GM19351 (cell line): ENCODE measurements around the gene RBM20.

ENCODE experiments used
- ATAC-seq: cut with Tn5 transposase; IDR thresholded peaks from one replicate; pipeline ENCODE4 v1.9.1; 2021; ENCODE audit warnings: mild to moderate bottlenecking, moderate library complexity; ENCODE audit not compliant: unreplicated experiment

The RBM20 gene

GRCh38 chr10:110827410-110827809 is 183.3 kb downstream of the RBM20 start:
- ATAC-seq, result no peak

DNA sequence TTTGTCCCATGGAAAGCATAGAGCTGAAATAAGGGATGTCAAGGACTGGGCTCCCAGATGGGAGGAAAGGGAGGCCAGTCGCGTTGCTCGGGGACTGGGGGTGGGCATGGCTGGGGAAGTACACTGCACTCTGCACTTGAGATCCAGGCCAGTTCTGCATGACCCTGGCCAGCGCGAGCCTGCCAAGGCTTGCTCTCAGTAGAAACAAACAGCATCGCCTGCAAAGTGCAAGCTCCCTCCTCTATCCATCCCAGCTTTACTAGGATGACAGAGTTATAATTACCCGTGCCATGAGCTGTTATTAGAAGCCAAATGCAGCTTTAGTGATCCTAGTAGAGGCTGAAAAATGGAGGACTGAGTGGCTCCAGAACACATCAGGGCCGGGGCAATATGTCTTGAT is 183.7 kb downstream of the RBM20 start:
- ATAC-seq, result no peak

DNA sequence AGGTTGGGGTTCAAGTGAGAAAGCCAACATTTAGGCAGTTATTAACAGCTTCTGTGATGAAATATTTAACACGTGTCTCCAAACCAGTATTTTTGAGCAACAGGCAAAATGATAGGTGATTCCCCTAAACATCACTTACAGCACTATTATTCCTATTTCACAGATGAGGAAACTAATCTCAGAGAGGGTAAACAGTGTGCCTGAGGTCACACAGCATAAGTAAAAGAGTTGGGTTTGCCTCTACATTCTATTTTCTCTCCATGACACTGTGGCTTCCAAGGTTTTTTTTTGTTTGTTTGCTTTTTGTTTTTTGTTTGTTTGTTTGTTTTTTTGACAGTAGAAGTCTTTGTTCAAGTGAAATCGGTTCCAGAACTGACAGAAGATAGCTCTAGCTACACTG is 184.4 kb downstream of the RBM20 start:
- ATAC-seq, result no peak

- ATAC-seq, result no peak
These were observed 185.7 kb downstream of the RBM20 start for GRCh38 chr10:110829721-110830410.

GRCh38 chr10:110833234-110833940 is 189.3 kb downstream of the RBM20 start:
- ATAC-seq, result no peak

DNA sequence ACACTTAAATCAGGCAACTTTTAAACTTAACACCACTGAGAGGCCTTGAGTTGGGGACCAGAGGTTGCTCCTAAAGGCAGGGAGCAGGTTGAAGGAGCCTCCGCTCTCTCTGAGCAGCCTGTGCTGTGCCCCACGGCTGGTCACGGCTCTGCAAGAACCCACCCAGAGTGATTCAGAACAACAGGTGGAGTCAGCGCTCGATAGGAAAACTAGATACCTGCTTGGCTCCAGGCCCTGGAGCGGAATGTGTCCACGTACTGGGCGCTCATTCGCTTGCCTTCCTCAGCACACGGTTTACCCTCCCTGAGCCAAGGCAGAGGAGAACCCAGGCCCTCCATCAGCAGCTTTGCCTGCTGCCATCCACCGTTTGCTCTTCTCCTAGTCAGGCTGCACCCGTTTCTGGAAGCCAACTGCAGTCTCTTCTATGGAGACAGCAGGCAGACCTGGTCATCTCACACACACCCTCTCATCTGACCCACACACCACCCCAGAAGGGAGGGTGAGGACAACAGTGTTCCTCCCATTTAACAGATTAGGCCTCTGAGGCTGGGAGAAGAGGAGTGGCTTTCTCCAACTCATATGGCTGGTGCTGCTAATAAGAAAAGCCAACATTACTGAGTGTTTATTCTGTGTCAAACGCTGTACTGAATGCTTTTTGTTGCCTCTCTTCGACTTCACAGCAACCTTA is 189.9 kb downstream of the RBM20 start:
- ATAC-seq, result no peak

GRCh38 chr10:110834629-110835301 is 190.6 kb downstream of the RBM20 start:
- ATAC-seq, result no peak

GRCh38 chr10:110835841-110836240 is 191.7 kb downstream of the RBM20 start:
- ATAC-seq, result no peak

- no peak for ATAC-seq
These were observed 192.6 kb downstream of the RBM20 start for GRCh38 chr10:110836706-110837105.

DNA sequence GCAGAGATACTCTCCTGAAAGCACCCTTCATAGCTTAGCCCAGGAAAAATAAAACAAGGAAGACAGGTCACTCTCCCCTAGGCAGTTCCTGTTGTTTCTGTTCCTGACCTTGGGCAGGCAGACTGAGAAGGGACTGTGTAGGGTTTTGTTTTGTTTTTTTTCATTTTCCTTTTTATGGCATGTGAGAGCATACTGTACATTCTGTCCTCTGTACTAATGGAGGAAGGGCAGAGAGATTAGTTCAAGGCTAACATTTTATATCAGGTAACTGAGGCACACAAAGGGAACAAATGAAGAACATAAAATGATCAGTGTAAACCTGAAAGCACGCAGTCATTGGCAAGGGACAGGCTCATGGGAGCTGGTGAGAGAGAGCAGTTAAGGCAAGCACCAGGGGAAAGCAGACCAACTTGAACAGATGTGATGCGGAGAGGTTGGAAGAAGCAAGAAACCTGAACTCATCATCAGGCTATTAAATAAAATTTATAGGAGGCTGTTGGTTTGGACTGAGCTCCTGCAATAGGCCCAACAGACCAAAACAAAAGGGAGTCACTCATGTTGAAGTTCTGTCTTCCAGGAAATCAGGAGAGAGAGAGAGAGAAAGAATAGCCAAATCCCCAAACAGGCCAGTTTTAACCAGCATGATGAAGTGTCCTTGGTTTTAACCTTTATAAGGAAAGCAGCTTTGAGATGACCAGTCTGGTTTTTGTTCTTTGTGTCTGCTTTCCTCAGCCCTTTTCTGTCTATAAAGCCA is 193.5 kb downstream of the RBM20 start:
- no peak for ATAC-seq

- no peak for ATAC-seq
These were observed 196.2 kb downstream of the RBM20 start for GRCh38 chr10:110840225-110840922.

DNA sequence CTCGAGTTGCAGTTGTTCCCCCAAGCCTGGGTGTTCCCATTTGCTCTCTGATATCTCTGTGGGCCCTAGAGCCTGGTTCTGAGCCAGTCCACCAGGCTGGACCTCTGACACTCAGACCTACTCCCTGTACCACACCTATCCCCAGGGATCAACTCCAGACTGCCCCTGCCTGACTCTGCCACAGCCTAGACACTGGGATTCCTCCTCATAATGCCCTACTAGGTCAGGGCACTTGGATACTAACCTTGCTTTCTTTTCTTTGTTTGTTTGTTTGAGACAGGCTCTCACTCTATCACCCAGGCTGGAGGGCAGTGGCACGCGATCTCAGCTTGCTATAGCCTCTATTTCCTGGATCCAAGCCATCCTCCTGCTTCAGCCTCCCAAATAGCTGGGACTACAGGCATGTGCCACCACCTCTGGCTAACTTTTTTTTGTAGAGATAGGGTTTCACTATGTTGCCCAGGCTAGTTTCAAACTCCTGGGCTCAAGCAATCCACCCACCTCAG is 196.8 kb downstream of the RBM20 start:
- no peak for ATAC-seq

DNA sequence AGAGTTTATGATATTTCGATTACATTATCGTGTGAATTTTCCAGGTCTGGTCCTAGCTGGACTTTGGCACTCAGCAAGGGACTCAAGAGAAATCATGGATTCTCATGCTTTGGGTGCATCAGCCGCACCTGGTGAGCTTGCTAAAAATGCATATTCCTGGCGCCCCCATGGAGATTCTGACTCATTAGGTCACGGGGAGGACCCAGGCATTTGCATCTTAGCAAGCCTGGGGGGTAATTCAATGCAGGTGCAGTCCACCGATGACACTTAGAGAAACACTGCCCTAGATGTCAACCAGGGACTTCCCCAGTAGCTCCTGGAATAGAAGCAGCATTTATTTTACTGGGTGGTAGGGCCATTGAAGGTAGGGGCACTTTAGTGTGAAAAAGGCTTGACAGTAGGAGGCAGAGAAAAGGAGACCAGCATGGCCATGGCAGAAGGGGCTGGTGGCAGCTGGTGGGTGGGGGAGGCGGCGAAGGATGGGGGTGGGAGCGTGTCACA is 197.7 kb downstream of the RBM20 start:
- peak; percentile 76 for ATAC-seq

- no peak for ATAC-seq
These were observed 198.3 kb downstream of the RBM20 start for GRCh38 chr10:110842326-110842904.

DNA sequence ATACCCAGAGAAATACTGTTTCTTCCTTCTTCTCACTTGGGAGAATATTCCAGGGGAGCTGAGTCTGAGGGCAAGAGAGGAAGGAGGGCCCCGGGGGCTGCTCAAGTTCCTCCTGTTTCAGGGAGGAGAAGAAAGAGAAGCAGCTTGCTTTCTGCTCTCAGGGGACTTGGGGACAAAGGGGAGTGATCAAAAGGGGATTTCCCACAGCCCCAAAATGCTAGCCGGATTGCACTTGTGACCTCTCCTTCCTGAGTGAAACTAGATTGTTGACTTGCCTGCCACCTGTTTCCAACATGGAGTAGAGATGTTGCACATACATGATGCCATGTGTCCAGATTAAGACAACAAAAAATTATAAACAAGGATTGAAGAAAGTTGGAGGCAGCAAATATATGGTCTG is 198.9 kb downstream of the RBM20 start:
- ATAC-seq, result peak; percentile 73

DNA sequence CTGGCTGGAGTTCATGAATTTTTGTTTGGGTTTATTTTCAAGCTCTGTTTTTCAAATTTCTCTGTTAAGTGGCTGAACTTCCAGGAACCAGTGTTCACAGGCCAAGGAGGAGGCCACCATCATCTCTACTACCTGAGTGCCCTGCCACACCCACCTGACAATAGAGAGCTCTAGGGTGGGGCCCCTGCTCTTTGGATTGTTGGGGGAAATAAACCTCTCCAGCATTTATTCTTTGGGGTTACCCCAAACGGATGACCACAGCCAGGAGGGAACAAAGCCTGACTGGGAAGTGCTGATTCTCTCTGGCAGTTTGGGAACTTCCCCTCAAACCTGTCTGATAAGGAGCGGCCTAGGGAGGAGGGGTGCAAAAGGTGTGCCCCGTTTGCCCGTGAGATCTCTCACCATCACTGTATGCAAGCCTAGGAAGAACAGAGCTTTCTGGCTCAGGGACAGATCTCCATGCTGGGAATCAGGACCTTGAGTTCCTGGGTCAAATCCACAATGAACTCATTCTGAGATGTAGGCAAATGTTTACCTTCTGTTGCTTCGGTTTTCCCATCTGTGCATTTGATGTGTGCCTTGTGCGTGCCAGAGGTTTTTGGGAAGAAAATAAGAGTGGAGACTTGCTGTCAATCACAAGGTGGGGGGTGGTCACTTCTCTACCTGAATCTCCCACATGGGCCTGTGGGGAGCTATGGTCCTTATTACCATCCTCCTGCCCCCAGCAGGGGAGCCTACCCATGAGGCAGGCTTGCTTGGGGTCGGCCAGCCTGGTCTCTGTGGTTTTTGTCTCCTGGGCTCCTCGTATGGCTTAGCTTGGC is 199.9 kb downstream of the RBM20 start:
- ATAC-seq, result no peak

GRCh38 chr10:110844617-110844881 is 200.4 kb downstream of the RBM20 start:
- ATAC-seq, result no peak

- ATAC-seq, result no peak
These were observed 201.1 kb downstream of the RBM20 start for GRCh38 chr10:110845192-110845755.
